Lung (tissue), 12 donors: Measurements from ENCODE around the gene NBEA. TPM values are rescaled to one million over a fixed set of nuclear protein-coding genes. Genes with fewer than 3 reads are reported as not detected.
"Not testable (repeated sequence)": the region's sequence is repeated elsewhere in the genome, so short reads cannot be mapped to it uniquely, and the experiment has no call there.

Source experiments
- ATAC-seq: fragments of 200-7000 bp; cut with Tn5 transposase; one replicate; pipeline ENCODE4 v1.9.1; 2020; ENCODE audit warnings: moderate number of reproducible peaks; ENCODE audit not compliant: insufficient read depth, low FRiP score
- DNase-seq, 3 donors: peaks; one replicate each; pipeline ENCODE4 v3.0.0-alpha.2; 2013 to 2017
- H3K27ac ChIP-seq, 2 donors: one replicate each; pipeline ENCODE4 v1.5.1; 2013; ENCODE audit warnings: mild to moderate bottlenecking in 2 of 2, moderate library complexity in 2 of 2, control low read depth in 1 of 2, inconsistent platforms in 1 of 2, low read depth in 1 of 2, low read length in 1 of 2
- H3K27me3 ChIP-seq, 3 donors: one replicate each; pipeline ENCODE4 v1.5.1; 2013; ENCODE audit warnings: low read length in 2 of 3; ENCODE audit not compliant: control insufficient read depth in 3 of 3, insufficient read depth in 3 of 3
- H3K36me3 ChIP-seq, 4 donors: one replicate each; pipeline ENCODE4 v1.5.1; 2013; ENCODE audit warnings: low read length in 4 of 4, mild to moderate bottlenecking in 1 of 4, moderate library complexity in 1 of 4; ENCODE audit not compliant: control insufficient read depth in 4 of 4, insufficient read depth in 4 of 4
- H3K4me1 ChIP-seq, 5 donors: one replicate each; pipeline ENCODE4 v1.5.1; 2013; ENCODE audit warnings: low read length in 5 of 5, mild to moderate bottlenecking in 2 of 5, moderate library complexity in 1 of 5; ENCODE audit not compliant: control insufficient read depth in 5 of 5, insufficient read depth in 5 of 5
- H3K4me3 ChIP-seq: one replicate; pipeline ENCODE4 v1.5.1; 2013; ENCODE audit warnings: mild to moderate bottlenecking, control low read depth, moderate library complexity
- H3K9ac ChIP-seq, 2 donors: one replicate each; pipeline ENCODE4 v1.5.1; 2013; ENCODE audit warnings: low read length in 2 of 2, control low read depth in 1 of 2; ENCODE audit not compliant: insufficient read depth in 1 of 2
- H3K9me3 ChIP-seq, 4 donors: one replicate each; pipeline ENCODE4 v1.5.1; 2013; ENCODE audit warnings: low read length in 3 of 4, mild to moderate bottlenecking in 1 of 4, moderate library complexity in 1 of 4; ENCODE audit not compliant: control insufficient read depth in 4 of 4, insufficient read depth in 3 of 4
- CTCF ChIP-seq: IDR thresholded peaks from 2 replicates; pipeline ENCODE4 v1.5.1; 2012; ENCODE audit warnings: mild to moderate bottlenecking; ENCODE audit errors: control extremely low read depth, extremely low read depth
- WGBS, 2 donors: extraction: QIAGEN DNeasy Blood & Tissue Kit; methylation state at CpG; one replicate each; pipeline ENCODE4 v1.1.7; 2013; 5-methylcytosine and 5-hydroxymethylcytosine counted together
- polyA plus RNA-seq, 2 donors: library from polyadenylated mRNA; stranded (reverse); fragments of 200-250 nt; gene quantifications; one replicate each; pipeline ENCODE4 v1.2.1, GENCODE V29; 2013
- total RNA-seq, 2 donors: library from RNA; depleted of rRNA in 1 of 2; stranded (reverse); fragments of >200 nt in 1 of 2; gene quantifications; one replicate each; pipeline ENCODE4 v1.2.1, GENCODE V29; 2014 to 2021
- donor health status: control.
- donor health status: control.
- donor health status: Bipolar disorder and iron deficiency.
- donor health status: healthy.
- donor health status: DM: yes; HTN: yes; CAD: no.

NBEA gene
- total and polyA plus RNA-seq, 4 donors, result 1.6 to 26.5 (median 5.3) TPM

- Histone ChIP-seq H3K9me3 (peaks cover 0 to 4% (median 0%) of the 10 kb centered on the region in 4 donors), H3K4me3 (no peak overlapping the region), H3K9ac (no peak overlapping the region), H3K36me3 (peaks cover 0 to 3% (median 0%) of the 10 kb centered on the region in 4 donors), H3K4me1 (peaks cover 0 to 6% (median 0%) of the 10 kb centered on the region in 5 donors), H3K27me3 (no peaks in the 10 kb centered on the region), H3K27ac (no peak overlapping the region)
- 71 to 89% methylated on average over 2 of the region's 2 CpGs for WGBS, 2 donors
- DNase-seq (no peak), ATAC-seq (no peak)
- TF ChIP-seq CTCF, result no peak
Measured at GRCh38 chr13:35393886-35394285, 451.8 kb downstream of the NBEA start.

GRCh38 chr13:35408285-35408684, 466.2 kb downstream of the NBEA start:
- not testable (repeated sequence) for H3K27me3 ChIP-seq, H3K4me3 ChIP-seq, DNase-seq, H3K9ac ChIP-seq, H3K36me3 ChIP-seq, H3K9me3 ChIP-seq, H3K27ac ChIP-seq, H3K4me1 ChIP-seq, ATAC-seq
- 89 to 96% methylated on average over 2 of the region's 2 CpGs for WGBS, 2 donors

- no peaks in the 10 kb centered on the region for H3K9me3 ChIP-seq
- H3K4me3 ChIP-seq, result no peak overlapping the region
- H3K36me3 ChIP-seq, result no peaks in the 10 kb centered on the region
- H3K27ac ChIP-seq, result no peak overlapping the region
- no peak for TF ChIP-seq CTCF
- no peak for ATAC-seq
- DNase-seq, result no peak
- H3K4me1 ChIP-seq, result no peaks in the 10 kb centered on the region
- H3K9ac ChIP-seq, result no peak overlapping the region
- WGBS, 2 donors, result 95 to 96% methylated on average over 2 of the region's 2 CpGs
- no peaks in the 10 kb centered on the region for H3K27me3 ChIP-seq
Measured at GRCh38 chr13:35411059-35411744, 469.1 kb downstream of the NBEA start.

GRCh38 chr13:35448465-35448864, 506.4 kb downstream of the NBEA start:
- H3K4me3 ChIP-seq, result no peak overlapping the region
- H3K4me1 ChIP-seq, result no peaks in the 10 kb centered on the region
- no peak overlapping the region for H3K9ac ChIP-seq
- ATAC-seq, result no peak
- H3K36me3 ChIP-seq, result peaks cover 0 to 5% (median 0%) of the 10 kb centered on the region in 4 donors
- no peaks in the 10 kb centered on the region for H3K9me3 ChIP-seq
- no peak overlapping the region for H3K27ac ChIP-seq
- H3K27me3 ChIP-seq, result no peaks in the 10 kb centered on the region
- WGBS, 2 donors, result 61 to 67% methylated on average over 1 of the region's 1 CpG
- TF ChIP-seq CTCF, result no peak
- DNase-seq, result no peak
